H1 (cell line): ENCODE measurements around the gene DPYD. TPM values are rescaled to one million over a fixed set of nuclear protein-coding genes. Genes with fewer than 3 reads are reported as not detected.

Experiments
- JUN ChIP-seq: IDR thresholded peaks from 2 replicates; pipeline ENCODE4 v1.6.1; 2011; ENCODE audit warnings: low read depth, mild to moderate bottlenecking, improper control_type of control experiment, low read length
- RFX5 ChIP-seq: IDR thresholded peaks from 2 replicates; pipeline ENCODE4 v1.6.1; 2011; ENCODE audit warnings: low read depth, low read length, improper control_type of control experiment, borderline replicate concordance
- polyA plus RNA-seq, 7 experiments: library from polyadenylated mRNA; depleted of rRNA in 3 of 7; stranded (reverse) in 5 of 7; unstranded in 2 of 7; fragments of >200 nt in 5 of 7; fragments of 200-250 nt in 2 of 7; gene quantifications; 1 replicate in 5 of 7; 2 replicates in 1 of 7; 4 replicates in 1 of 7; pipeline versions ENCODE4 v1.2.1 to v1.2.3, GENCODE V29; 2011 to 2013; ENCODE audit warnings: missing spikeins in 2 of 7, mixed read lengths in 2 of 7
- total RNA-seq: library from RNA; stranded (reverse); fragmentation: NEBNext Ultra II Directional; extraction: Animal tissue kit (Norgen Biotek cat#: 25700); gene quantifications from 2 replicates; pipeline ENCODE4 v1.2.1, GENCODE V29; 2021

Gene DPYD
- total and polyA plus RNA-seq, 2 of the 8 experiments (the other 6 are each of a cell fraction or from before 2014, with no cell fraction given), result 0.29 to 0.73 TPM

DNA sequence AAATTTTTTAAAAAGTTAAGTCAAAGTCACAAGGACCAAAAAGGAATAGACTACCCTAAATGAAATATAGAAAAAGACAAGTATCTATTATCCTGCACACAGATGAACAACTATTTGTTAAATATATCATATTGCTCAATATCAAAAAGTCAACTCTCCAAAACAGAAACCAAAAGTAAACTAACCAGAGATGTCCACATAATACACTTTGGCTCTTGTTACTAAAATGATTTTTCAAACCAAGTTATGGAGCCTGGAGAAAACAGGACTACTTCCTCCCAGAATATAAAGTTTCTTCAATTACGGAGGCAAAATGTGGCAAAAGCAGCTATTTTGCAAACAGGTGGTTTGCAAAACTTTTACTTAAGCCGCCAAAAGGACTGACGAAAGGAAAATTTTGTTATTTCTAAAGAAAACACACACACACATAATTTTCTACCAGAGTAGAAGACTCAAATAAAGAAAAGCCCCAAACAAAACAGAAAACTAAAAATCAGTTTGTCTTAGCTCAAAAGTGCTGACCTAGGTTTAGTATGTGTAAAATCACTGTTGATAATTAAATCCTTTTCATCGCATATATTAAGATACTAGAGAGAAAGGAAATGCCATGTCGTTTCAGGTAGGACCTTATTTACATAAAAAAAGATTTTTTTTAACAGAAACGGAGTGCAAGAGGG lies 1.1 kb downstream of the DPYD start (continued):
- TF ChIP-seq JUN, result no peak
- TF ChIP-seq RFX5, result no peak
